ENCODE results near the gene LATS2.

DNA sequence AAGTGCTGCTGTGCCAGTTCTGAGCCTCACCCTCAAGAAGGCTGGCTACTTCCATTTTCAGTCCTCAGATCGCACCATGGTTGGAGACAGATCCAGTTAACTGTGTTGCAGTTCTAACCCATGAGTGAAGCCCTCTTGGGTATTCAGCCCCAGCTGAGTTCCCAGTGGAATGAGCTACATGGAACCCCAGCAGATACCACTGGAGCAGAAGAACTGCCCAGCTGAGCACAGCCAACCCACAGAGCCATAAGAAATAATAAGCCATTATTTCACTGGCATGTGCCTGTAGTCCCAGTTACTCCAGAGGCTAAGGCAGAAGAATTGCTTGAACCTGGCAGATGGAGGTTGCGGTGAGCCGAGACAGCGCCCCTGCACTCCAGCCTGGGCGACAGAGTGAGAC, 59.9 kb downstream of the LATS2 start:
- no peak for TF ChIP-seq CTCF (IDR thresholded peaks at IDR 0.05)
- TF ChIP-seq POLR2A (IDR thresholded peaks at IDR 0.05) = no peak
